HG03025 (cell line): Measurements from ENCODE around the gene GNPTG.

ENCODE experiments used
- ATAC-seq: cut with Tn5 transposase; IDR thresholded peaks from one replicate; pipeline ENCODE4 v1.9.1; 2021; ENCODE audit warnings: mild to moderate bottlenecking, moderate library complexity; ENCODE audit not compliant: unreplicated experiment, low FRiP score

GNPTG gene

GRCh38 chr16:1345651-1346421, 5.9 kb upstream of the GNPTG start:
- no peak for ATAC-seq

GRCh38 chr16:1346422-1347285, 5.1 kb upstream of the GNPTG start:
- ATAC-seq, result no peak

GRCh38 chr16:1347286-1347855, 4.4 kb upstream of the GNPTG start:
- no peak for ATAC-seq

GRCh38 chr16:1347962-1348361, 3.8 kb upstream of the GNPTG start:
- ATAC-seq, result no peak

- no peak for ATAC-seq
These were observed 3.3 kb upstream of the GNPTG start for GRCh38 chr16:1348441-1348840.

- ATAC-seq, result no peak
These were observed 2.8 kb upstream of the GNPTG start for GRCh38 chr16:1348926-1349325.

GRCh38 chr16:1349351-1349750, 2.4 kb upstream of the GNPTG start:
- no peak for ATAC-seq

- no peak for ATAC-seq
These were observed 1.8 kb upstream of the GNPTG start for GRCh38 chr16:1349951-1350350.

- ATAC-seq, result no peak
These were observed 1.0 kb upstream of the GNPTG start for GRCh38 chr16:1350691-1351090.

GRCh38 chr16:1351215-1351581, 533 bp upstream of the GNPTG start:
- no peak for ATAC-seq

- no peak for ATAC-seq
These were observed 3.2 kb downstream of the GNPTG start for GRCh38 chr16:1354815-1355540.

- ATAC-seq, result no peak
These were observed 3.9 kb downstream of the GNPTG start for GRCh38 chr16:1355591-1355990.

- no peak for ATAC-seq
These were observed 4.5 kb downstream of the GNPTG start for GRCh38 chr16:1356061-1356900.

GRCh38 chr16:1357906-1358566, 6.3 kb downstream of the GNPTG start:
- ATAC-seq, result no peak

GRCh38 chr16:1361685-1362360, 10.1 kb downstream of the GNPTG start:
- no peak for ATAC-seq

GRCh38 chr16:1362807-1363206, 11.1 kb downstream of the GNPTG start:
- ATAC-seq, result no peak

GRCh38 chr16:1363501-1364041, 11.8 kb downstream of the GNPTG start:
- no peak for ATAC-seq

- no peak for ATAC-seq
These were observed 12.8 kb downstream of the GNPTG start for GRCh38 chr16:1364510-1364909.
